Mesodermal cell (in vitro differentiated cells): ENCODE measurements around the gene EML4.
"Not testable (repeated sequence)": the region's sequence is repeated elsewhere in the genome, so short reads cannot be mapped to it uniquely, and the experiment has no call there.

Experiments used
- H3K27ac ChIP-seq: 2 replicates; pipeline ENCODE4 v1.7.0; 2013; ENCODE audit warnings: mild to moderate bottlenecking, low read depth, low read length, moderate library complexity; ENCODE audit not compliant: severe bottlenecking
- H3K36me3 ChIP-seq: 2 replicates; pipeline ENCODE4 v1.7.1; 2013; ENCODE audit warnings: mild to moderate bottlenecking, low read length, moderate library complexity; ENCODE audit not compliant: control insufficient read depth, insufficient read depth
- H3K4me1 ChIP-seq: one replicate; pipeline ENCODE4 v1.7.1; 2013; ENCODE audit warnings: mild to moderate bottlenecking, low read length; ENCODE audit not compliant: insufficient read depth, control insufficient read depth, poor library complexity, severe bottlenecking
- H3K4me3 ChIP-seq: 2 replicates; pipeline ENCODE4 v1.7.0; 2013; ENCODE audit warnings: low read length, control low read depth, mild to moderate bottlenecking; ENCODE audit not compliant: insufficient read depth, poor library complexity, severe bottlenecking; ENCODE audit errors: extremely low read depth
- H3K9me3 ChIP-seq: 2 replicates; pipeline ENCODE4 v1.7.1; 2013; ENCODE audit warnings: mild to moderate bottlenecking, low read length, moderate library complexity; ENCODE audit not compliant: control insufficient read depth
- WGBS, 2 experiments: methylation state at CpG; one replicate each; pipeline ENCODE4 v1.1.5; 2013; ENCODE audit warnings: missing lambda C conversion rate in 2 of 2; ENCODE audit not compliant: insufficient coverage in 2 of 2; 5-methylcytosine and 5-hydroxymethylcytosine counted together

The EML4 gene

DNA sequence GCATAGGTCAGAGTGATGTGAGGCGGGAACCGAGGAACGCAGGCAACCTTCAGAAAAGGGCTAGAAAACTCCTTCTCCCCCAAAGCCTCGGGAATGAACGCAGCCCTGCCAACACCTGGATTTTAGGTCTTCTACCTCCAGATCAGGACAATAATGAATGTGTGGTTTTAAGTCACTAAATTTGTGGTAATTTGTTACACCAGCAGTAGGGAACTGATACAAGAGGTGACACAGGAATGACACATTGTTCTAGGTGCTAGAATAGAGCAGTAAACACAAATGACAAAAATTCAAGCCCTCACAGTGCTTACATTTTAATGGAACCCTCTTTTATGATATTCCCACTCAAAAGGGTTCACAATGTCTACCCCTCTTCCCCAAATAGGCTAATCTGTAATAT, 39.2 kb upstream of the EML4 start:
- Histone ChIP-seq H3K4me1 (peaks cover 74% of the 10 kb centered on the region), H3K9me3 (no peaks in the 10 kb centered on the region), H3K27ac (no peak overlapping the region), H3K4me3 (no peak overlapping the region), H3K36me3 (no peaks in the 10 kb centered on the region)
- WGBS, 2 experiments, result 100% methylated on average over 2 of the region's 5 CpGs; no CpG with 5 or more reads in 1 of the 2 experiments

DNA sequence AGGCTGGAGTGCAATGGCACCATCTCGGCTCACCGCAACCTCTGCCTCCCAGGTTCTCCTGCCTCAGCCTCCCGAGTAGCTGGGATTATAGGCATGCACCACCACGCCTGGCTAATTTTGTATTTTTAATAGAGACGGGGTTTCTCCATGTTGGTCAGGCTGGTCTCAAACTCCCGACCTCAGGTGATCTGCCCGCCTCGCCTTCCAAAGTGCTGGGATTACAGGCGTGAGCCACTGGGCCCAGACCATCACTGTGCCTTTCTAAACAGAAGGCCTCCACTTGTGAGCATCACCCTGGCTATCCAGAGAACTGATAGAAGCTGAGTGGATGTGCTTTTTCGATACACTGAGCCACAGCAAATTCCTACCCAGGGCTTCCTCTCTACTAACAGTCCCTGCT, 38.3 kb upstream of the EML4 start:
- not testable (repeated sequence) for H3K9me3 ChIP-seq, H3K36me3 ChIP-seq, H3K4me3 ChIP-seq
- WGBS, 2 experiments, result 95 to 100% methylated on average over 4 to 5 of the region's 10 CpGs
- peaks cover 77% of the 10 kb centered on the region for H3K4me1 ChIP-seq
- peak overlapping the region; percentile 29 for H3K27ac ChIP-seq

DNA sequence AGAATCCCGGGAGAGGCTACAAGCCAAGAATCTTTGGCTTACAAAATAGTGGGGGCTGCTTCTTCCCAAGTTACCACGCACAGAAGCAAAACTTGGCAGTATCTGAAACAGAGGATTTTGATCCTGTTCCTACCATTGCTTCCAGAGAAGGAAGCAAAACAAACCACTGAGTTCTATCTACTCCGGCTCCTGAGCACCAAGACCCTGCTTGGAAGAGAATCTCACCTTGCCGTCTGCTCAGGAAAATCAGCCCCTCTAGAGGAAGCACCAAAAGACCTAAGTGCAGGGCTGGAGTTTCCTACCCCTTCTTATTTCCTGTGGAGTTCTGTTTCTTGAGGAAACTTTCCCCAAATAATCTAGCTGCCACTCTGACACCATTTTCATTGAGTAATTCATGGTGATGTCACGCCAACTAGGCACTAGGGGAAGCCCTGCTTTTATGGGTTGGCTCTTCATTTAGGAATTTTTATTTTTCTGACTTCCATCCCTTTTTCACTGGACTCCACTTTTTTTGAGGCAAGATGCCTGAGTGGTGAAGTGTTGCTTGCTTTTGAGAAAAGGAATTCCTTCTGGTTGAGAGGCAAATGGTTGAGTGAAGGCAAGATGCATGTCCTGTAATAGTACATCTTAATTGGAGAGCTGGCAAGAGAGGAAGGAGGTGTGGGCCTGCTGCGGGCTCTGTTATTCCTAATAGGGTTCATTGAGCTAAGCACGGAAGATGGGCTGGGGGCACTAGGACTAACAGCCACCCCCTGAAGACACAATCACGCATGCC, 36.8 kb upstream of the EML4 start:
- Histone ChIP-seq H3K4me3 (no peak overlapping the region), H3K9me3 (no peaks in the 10 kb centered on the region), H3K4me1 (peaks cover 82% of the 10 kb centered on the region), H3K27ac (peak overlapping the region; percentile 95), H3K36me3 (no peaks in the 10 kb centered on the region)
- WGBS, 2 experiments, result 66 to 68% methylated on average over 4 to 5 of the region's 8 CpGs

- Histone ChIP-seq H3K4me1 (peaks cover 78% of the 10 kb centered on the region), H3K4me3 (no peak overlapping the region), H3K27ac (peak overlapping the region; percentile 95), H3K36me3 (no peaks in the 10 kb centered on the region), H3K9me3 (no peaks in the 10 kb centered on the region)
- WGBS, 2 experiments, result 7 to 13% methylated on average over 10 to 13 of the region's 17 CpGs
Observed at GRCh38 chr2:42132966-42133641, 36.0 kb upstream of the EML4 start.

GRCh38 chr2:42133771-42134195, 35.4 kb upstream of the EML4 start:
- Histone ChIP-seq H3K4me3 (no peak overlapping the region), H3K27ac (peak overlapping the region; percentile 95), H3K4me1 (peaks cover 76% of the 10 kb centered on the region), H3K9me3 (no peaks in the 10 kb centered on the region), H3K36me3 (no peaks in the 10 kb centered on the region)
- WGBS, 2 experiments, result 71 to 73% methylated on average over 10 to 11 of the region's 11 CpGs

GRCh38 chr2:42134401-42134932, 34.7 kb upstream of the EML4 start:
- not testable (repeated sequence) for H3K36me3 ChIP-seq, H3K27ac ChIP-seq, H3K9me3 ChIP-seq, H3K4me3 ChIP-seq
- WGBS, 2 experiments, result 81 to 100% methylated on average over 3 to 6 of the region's 10 CpGs
- H3K4me1 ChIP-seq, result peaks cover 75% of the 10 kb centered on the region

DNA sequence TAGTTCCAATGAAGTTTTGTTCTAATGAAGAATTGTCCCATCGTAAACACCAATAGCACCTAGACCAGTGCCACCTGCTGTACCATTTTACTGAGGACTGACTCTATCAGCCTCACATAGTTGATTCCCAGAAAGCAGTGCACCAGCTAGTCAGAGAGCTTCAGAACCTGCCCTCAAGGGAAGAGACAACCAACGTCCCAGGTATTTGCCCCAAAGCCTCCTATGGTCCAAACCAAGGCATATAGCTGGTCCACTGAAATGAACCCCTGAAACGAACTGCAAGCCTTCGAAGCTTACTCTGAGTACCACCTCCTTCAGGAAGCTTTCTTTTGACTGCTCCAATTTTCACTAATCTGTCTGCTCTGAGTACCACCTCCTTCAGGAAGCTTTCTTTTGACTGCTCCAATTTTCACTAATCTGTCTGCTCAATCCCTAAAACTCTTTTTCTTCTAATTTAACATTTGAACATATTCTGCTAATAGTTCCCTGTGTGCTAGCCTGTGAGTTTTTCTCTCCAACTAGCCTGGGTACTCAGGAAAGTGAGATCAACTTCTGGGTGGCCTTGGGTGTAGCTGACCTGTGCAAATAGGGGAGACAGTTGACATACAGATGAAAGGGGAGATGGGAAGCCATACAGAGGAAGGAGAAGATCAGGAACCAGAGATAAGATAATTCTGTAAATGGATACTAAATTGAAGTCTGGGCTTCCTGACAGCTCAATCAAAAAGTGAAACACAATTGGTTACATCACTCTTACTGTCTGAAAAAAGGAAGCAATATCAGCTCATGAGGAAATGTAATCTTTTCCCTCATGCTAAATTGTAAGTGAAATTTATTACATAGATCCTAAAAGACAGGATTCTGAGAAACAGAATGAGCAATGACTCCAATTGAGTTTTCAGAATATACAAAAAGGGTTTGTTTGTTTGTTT, 33.5 kb upstream of the EML4 start:
- 86 to 88% methylated on average over 3 of the region's 4 CpGs for WGBS, 2 experiments
- H3K4me1 ChIP-seq, result peaks cover 70% of the 10 kb centered on the region
- H3K4me3 ChIP-seq, result no peak overlapping the region
- no peaks in the 10 kb centered on the region for H3K9me3 ChIP-seq
- H3K27ac ChIP-seq, result no peak overlapping the region
- no peaks in the 10 kb centered on the region for H3K36me3 ChIP-seq

GRCh38 chr2:42136782-42137124, 32.4 kb upstream of the EML4 start:
- H3K36me3 ChIP-seq, result no peaks in the 10 kb centered on the region
- 26 to 50% methylated on average over 1 to 2 of the region's 2 CpGs for WGBS, 2 experiments
- H3K4me1 ChIP-seq, result peaks cover 70% of the 10 kb centered on the region
- no peaks in the 10 kb centered on the region for H3K9me3 ChIP-seq
- no peak overlapping the region for H3K27ac ChIP-seq
- no peak overlapping the region for H3K4me3 ChIP-seq

- no peak overlapping the region for H3K4me3 ChIP-seq
- no peaks in the 10 kb centered on the region for H3K36me3 ChIP-seq
- H3K4me1 ChIP-seq, result peaks cover 70% of the 10 kb centered on the region
- WGBS, 2 experiments, result 78 to 86% methylated on average over 1 to 3 of the region's 5 CpGs
- no peaks in the 10 kb centered on the region for H3K9me3 ChIP-seq
- H3K27ac ChIP-seq, result no peak overlapping the region
Observed at GRCh38 chr2:42137125-42137841, 31.9 kb upstream of the EML4 start.
